ENCODE data around the gene ZNF296.

DNA sequence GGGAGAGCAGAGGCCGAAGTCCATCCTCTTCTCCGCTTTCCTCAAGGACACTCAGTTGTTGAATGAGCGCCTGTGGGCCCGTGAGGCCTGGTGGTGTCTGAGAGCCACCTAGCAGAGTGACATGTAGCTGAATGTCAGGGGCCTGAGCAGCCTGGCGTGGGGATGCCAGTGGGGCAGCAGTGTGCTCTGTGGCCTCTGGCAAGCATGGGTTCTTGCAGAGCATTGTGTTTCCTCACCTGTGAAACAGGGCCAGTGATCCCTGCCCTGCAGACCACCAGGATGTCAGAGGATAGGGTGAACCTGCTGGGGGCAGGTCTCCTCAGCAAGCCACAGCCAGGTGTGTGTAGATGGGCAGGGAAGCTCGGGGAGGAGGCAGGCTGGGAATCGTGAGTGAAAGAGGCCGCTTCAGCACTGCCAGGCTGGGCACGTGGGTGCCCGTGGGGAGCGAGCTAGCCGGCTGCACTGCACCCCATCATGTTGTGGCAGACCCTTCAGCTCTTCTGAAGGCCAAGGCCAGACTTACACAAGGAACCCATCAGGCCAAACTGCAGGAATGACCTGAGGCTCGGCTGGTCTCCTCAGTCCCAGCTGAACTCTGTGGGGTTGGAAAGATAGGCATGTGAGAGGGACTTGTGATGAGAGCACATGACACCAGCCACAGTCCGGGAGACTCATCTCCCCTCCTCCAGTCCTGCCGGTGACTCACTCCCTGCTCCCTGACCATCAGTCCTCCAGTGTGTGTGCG, 21.7 kb upstream of the ZNF296 start:
- TF ChIP-seq, protein P1, sequence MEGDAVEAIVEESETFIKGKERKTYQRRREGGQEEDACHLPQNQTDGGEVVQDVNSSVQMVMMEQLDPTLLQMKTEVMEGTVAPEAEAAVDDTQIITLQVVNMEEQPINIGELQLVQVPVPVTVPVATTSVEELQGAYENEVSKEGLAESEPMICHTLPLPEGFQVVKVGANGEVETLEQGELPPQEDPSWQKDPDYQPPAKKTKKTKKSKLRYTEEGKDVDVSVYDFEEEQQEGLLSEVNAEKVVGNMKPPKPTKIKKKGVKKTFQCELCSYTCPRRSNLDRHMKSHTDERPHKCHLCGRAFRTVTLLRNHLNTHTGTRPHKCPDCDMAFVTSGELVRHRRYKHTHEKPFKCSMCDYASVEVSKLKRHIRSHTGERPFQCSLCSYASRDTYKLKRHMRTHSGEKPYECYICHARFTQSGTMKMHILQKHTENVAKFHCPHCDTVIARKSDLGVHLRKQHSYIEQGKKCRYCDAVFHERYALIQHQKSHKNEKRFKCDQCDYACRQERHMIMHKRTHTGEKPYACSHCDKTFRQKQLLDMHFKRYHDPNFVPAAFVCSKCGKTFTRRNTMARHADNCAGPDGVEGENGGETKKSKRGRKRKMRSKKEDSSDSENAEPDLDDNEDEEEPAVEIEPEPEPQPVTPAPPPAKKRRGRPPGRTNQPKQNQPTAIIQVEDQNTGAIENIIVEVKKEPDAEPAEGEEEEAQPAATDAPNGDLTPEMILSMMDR (IDR thresholded peaks at IDR 0.05; ENCODE audit: insufficient read depth, low read length): no peak
- TF ChIP-seq POLR2AphosphoS5 (IDR thresholded peaks at IDR 0.05; ENCODE audit: low read depth) (no peak), GABPA (IDR thresholded peaks at IDR 0.05; ENCODE audit: low read depth) (no peak)
- TF ChIP-seq, protein P2, sequence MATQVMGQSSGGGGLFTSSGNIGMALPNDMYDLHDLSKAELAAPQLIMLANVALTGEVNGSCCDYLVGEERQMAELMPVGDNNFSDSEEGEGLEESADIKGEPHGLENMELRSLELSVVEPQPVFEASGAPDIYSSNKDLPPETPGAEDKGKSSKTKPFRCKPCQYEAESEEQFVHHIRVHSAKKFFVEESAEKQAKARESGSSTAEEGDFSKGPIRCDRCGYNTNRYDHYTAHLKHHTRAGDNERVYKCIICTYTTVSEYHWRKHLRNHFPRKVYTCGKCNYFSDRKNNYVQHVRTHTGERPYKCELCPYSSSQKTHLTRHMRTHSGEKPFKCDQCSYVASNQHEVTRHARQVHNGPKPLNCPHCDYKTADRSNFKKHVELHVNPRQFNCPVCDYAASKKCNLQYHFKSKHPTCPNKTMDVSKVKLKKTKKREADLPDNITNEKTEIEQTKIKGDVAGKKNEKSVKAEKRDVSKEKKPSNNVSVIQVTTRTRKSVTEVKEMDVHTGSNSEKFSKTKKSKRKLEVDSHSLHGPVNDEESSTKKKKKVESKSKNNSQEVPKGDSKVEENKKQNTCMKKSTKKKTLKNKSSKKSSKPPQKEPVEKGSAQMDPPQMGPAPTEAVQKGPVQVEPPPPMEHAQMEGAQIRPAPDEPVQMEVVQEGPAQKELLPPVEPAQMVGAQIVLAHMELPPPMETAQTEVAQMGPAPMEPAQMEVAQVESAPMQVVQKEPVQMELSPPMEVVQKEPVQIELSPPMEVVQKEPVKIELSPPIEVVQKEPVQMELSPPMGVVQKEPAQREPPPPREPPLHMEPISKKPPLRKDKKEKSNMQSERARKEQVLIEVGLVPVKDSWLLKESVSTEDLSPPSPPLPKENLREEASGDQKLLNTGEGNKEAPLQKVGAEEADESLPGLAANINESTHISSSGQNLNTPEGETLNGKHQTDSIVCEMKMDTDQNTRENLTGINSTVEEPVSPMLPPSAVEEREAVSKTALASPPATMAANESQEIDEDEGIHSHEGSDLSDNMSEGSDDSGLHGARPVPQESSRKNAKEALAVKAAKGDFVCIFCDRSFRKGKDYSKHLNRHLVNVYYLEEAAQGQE (IDR thresholded peaks at IDR 0.05; ENCODE audit: insufficient replicate concordance, low read depth): no peak

Measured in HL-60 (cell line).